ENCODE data around the gene GRAP2. TPM values are rescaled to one million over a fixed set of nuclear protein-coding genes. Genes with fewer than 3 reads are reported as not detected.

GRAP2 gene
- total and polyA plus RNA-seq, 2 experiments from 2014 or later = 0.42 TPM; not detected in 1

- no peak for TF ChIP-seq ZNF462 (CRISPR knock-in tag; IDR thresholded peaks at IDR 0.05)
- no peak for TF ChIP-seq CTCF (conservative IDR thresholded peaks at IDR 0.05; ENCODE audit: low read depth in 2 of 2)
- TF ChIP-seq ZNF114 (CRISPR knock-in tag; IDR thresholded peaks at IDR 0.05) = no peak
- no peak for TF ChIP-seq NANOG (IDR thresholded peaks at IDR 0.05; ENCODE audit: borderline replicate concordance)
- TF ChIP-seq EZH2phosphoT487 (IDR thresholded peaks at IDR 0.05; ENCODE audit: unreplicated experiment) = no peak
- no peak for TF ChIP-seq JUNB (IDR thresholded peaks at IDR 0.05; ENCODE audit: unreplicated experiment)
These were observed 4.0 kb downstream of the GRAP2 start (continued) for GRCh38 chr22:39904862-39905261.

- H3K27me3 Mint-ChIP-seq (ENCODE audit: insufficient read depth, low read depth, poor library complexity) = peaks cover 2% of the 10 kb centered on the region
- H3K4me1 Mint-ChIP-seq = peaks cover 16% of the 10 kb centered on the region; the same call in 2 of the 3 replicates
- H3F3A ChIP-seq (replicated peaks; ENCODE audit: low read depth) = no peaks in the 10 kb centered on the region
- no peaks in the 10 kb centered on the region for H3K79me2 ChIP-seq (replicated peaks; ENCODE audit: insufficient read depth)
- no peaks in the 10 kb centered on the region for H4K20me1 ChIP-seq (replicated peaks; ENCODE audit: insufficient read depth)
- H3K27ac ChIP-seq (ENCODE audit: low read depth) = no peak overlapping the region
- no peaks in the 10 kb centered on the region for H3K27me3 ChIP-seq (ENCODE audit: insufficient read depth)
- no peak overlapping the region for H2AFZ ChIP-seq
- no peaks in the 10 kb centered on the region for H3K36me3 ChIP-seq (ENCODE audit: insufficient read depth)
- H3K4me3 ChIP-seq = no peak overlapping the region
- H3K4me3 Mint-ChIP-seq = no peak overlapping the region
- H3K36me3 Mint-ChIP-seq (ENCODE audit: low read depth) = no peaks in the 10 kb centered on the region
- no peak overlapping the region for H3K4me2 ChIP-seq
- no peak for ATAC-seq
- no peak overlapping the region for H3K27ac Mint-ChIP-seq
- no peaks in the 10 kb centered on the region for H3K9me2 ChIP-seq (ENCODE audit: insufficient read depth)
- H3K9me3 Mint-ChIP-seq = no peaks in the 10 kb centered on the region
- no peak for DNase-seq (ENCODE audit: low spot score)
- H3K4me1 ChIP-seq (ENCODE audit: insufficient read depth) = peaks cover 6% of the 10 kb centered on the region; the same call in 1 of the 2 replicates
- TF ChIP-seq ETS1 (IDR thresholded peaks at IDR 0.05) = no peak
- no peak for TF ChIP-seq REST (IDR thresholded peaks at IDR 0.05; ENCODE audit: unreplicated experiment)
- no peak for TF ChIP-seq POLR2AphosphoS5 (IDR thresholded peaks at IDR 0.05; ENCODE audit: low read depth)
- TF ChIP-seq JUNB (IDR thresholded peaks at IDR 0.05; ENCODE audit: unreplicated experiment) = no peak
- TF ChIP-seq CREB1 (CRISPR knock-in tag; IDR thresholded peaks at IDR 0.05; ENCODE audit: low read depth) = no peak
- no peak for TF ChIP-seq ZNF114 (CRISPR knock-in tag; IDR thresholded peaks at IDR 0.05)
- TF ChIP-seq EZH2 (IDR thresholded peaks at IDR 0.05; ENCODE audit: low read depth, unreplicated experiment) = no peak
These were observed 4.8 kb downstream of the GRAP2 start for GRCh38 chr22:39905687-39906086.
